Panc1 (cell line): ENCODE results near the gene TPI1. TPM values are rescaled to one million over a fixed set of nuclear protein-coding genes. Genes with fewer than 3 reads are reported as not detected.

Experiments
- ATAC-seq: fragments of 200-7000 bp; cut with Tn5 transposase; 2 replicates; pipeline ENCODE4 v1.9.1; 2020; ENCODE audit warnings: mild to moderate bottlenecking, moderate library complexity
- BruUV-seq: library from RNA; stranded (reverse); fragments of 400-500 nt; replicated peaks from 2 replicates; lab custom pipeline; 2021; lab: Mats Ljungman, UMichigan
- CTCF ChIA-PET: fragments of 300-600 bp; sonication (Branson Sonifier 250); formaldehyde crosslinking; loops from one replicate; lab custom pipeline; 2022; ENCODE audit warnings: antibody characterized with exemption; lab: Charles Lee
- POLR2A ChIA-PET: fragments of 300-600 bp; sonication (Branson Sonifier 250); formaldehyde crosslinking; loops from one replicate; lab custom pipeline; 2022; ENCODE audit warnings: antibody characterized with exemption; lab: Charles Lee
- DNase-seq: peaks from one replicate; pipeline ENCODE4 v3.0.0-alpha.2; 2010; ENCODE audit warnings: low read depth, low spot score
- H3K27ac ChIP-seq: 2 replicates; pipeline ENCODE4 v1.5.1; 2011; ENCODE audit warnings: mild to moderate bottlenecking, low read length, inconsistent platforms
- H3K27me3 ChIP-seq: fragments of 200-500 bp; sonication (Bioruptor generic); 2 replicates; pipeline ENCODE4 v1.6.0; 2014; ENCODE audit warnings: low read length, inconsistent platforms; ENCODE audit not compliant: control insufficient read depth, insufficient read depth
- H3K36me3 ChIP-seq: fragments of 200-500 bp; sonication (Bioruptor generic); 2 replicates; pipeline ENCODE4 v1.5.1; 2014; ENCODE audit warnings: inconsistent platforms, mild to moderate bottlenecking, low read length, moderate library complexity; ENCODE audit not compliant: control insufficient read depth, insufficient read depth
- H3K4me1 ChIP-seq: 2 replicates; pipeline ENCODE4 v1.5.1; 2011; ENCODE audit warnings: inconsistent platforms, mild to moderate bottlenecking, low read length, moderate library complexity; ENCODE audit not compliant: control insufficient read depth, insufficient read depth
- H3K4me3 ChIP-seq, 2 experiments: 2 replicates each; pipeline ENCODE4 v1.5.1; 2011 to 2012; ENCODE audit warnings: low read depth in 2 of 2, low read length in 2 of 2, mild to moderate bottlenecking in 2 of 2, inconsistent platforms in 1 of 2, moderate library complexity in 1 of 2
- H3K9me3 ChIP-seq: fragments of 200-500 bp; sonication (Bioruptor generic); 2 replicates; pipeline ENCODE4 v1.5.1; 2014; ENCODE audit warnings: low read depth, mild to moderate bottlenecking, inconsistent platforms, low read length, moderate library complexity; ENCODE audit not compliant: control insufficient read depth, insufficient read depth
- CTCF ChIP-seq: fragments of 450-650 bp; IDR thresholded peaks from 2 replicates; pipeline ENCODE4 v1.5.1; 2017; ENCODE audit warnings: mild to moderate bottlenecking
- REST ChIP-seq, 2 experiments: IDR thresholded peaks; 2 replicates each; pipeline ENCODE4 v1.6.1; 2011 to 2012; ENCODE audit warnings: low read depth in 2 of 2, control low read depth in 1 of 2, low read length in 1 of 2, mild to moderate bottlenecking in 1 of 2, moderate library complexity in 1 of 2; ENCODE audit not compliant: insufficient read depth in 1 of 2
- TCF7L2 ChIP-seq: IDR thresholded peaks from 2 replicates; pipeline ENCODE4 v1.6.1; 2011; ENCODE audit warnings: mild to moderate bottlenecking, low read depth, low read length, inconsistent platforms
- in situ Hi-C: cut with HindIII; loops from 2 replicates; pipeline ENCODE4 v1.10.0; 2016; ENCODE audit warnings: low sequenced_read_pairs, low pct_unique_long_range_greater_than_20kb
- intact Hi-C: fragments of 100-400 bp; cut with micrococcal nuclease; formaldehyde crosslinking; loops from one replicate; pipeline ENCODE4 v1.10.0; 2022; ENCODE audit not compliant: unreplicated experiment
- total RNA-seq: library from RNA; stranded (reverse); gene quantifications from one replicate; pipeline ENCODE4 v1.2.1, GENCODE V29; 2021; ENCODE audit not compliant: unreplicated experiment

TPI1 gene
- total RNA-seq, 1 experiment from 2014 or later, result 693 TPM

DNA sequence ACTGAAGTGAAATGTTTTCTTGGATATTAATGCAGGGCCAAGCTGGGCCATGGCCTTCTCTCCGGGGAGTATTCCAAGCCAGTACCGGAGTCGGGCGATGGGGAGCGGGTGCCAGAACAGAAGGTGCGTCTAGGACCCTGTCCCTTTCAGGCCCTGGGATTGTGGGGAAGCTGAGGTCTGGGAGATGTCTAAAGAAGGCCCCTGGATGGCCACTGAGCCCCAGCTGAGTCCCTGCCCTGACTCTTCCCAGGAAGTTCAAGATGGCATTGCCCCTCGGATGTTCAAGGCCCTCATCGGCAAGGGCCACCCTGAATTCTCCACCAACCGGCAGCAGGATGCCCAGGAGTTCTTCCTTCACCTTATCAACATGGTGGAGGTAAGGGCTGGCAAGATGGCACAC, 7.2 kb upstream of the TPI1 start:
- intact Hi-C loops, result no loop called here
- Histone ChIP-seq H3K27ac (no peak overlapping the region), H3K27me3 (no peaks in the 10 kb centered on the region), H3K9me3 (no peaks in the 10 kb centered on the region), H3K4me1 (no peaks in the 10 kb centered on the region), H3K36me3 (peaks cover 4% of the 10 kb centered on the region), H3K4me3 (no peak overlapping the region)
- BruUV-seq, result no TSS peak
- DNase-seq, result no peak
- TF ChIP-seq CTCF, result no peak
- no peak for ATAC-seq
- ChIA-PET CTCF (interaction anchor here (0.6 kb wide), 1 partner anchor 58 kb away, joined by 3 read pairs; no protein-coding TSS in a partner anchor), POLR2A (no interaction called here)
- in situ Hi-C loops, result no loop called here

- no TSS peak for BruUV-seq
- DNase-seq, result no peak
- in situ Hi-C loops, result no loop called here
- intact Hi-C loops, result no loop called here
- no peak for ATAC-seq
- H3K9me3 ChIP-seq, result no peaks in the 10 kb centered on the region
- H3K4me3 ChIP-seq, result no peak overlapping the region
- H3K4me1 ChIP-seq, result no peaks in the 10 kb centered on the region
- TF ChIP-seq REST (IDR thresholded peaks at IDR 0.05; ENCODE audit: insufficient read depth in 1 of 2, low read depth in 2 of 2, low read length in 1 of 2) (no peak), CTCF (no peak)
- CTCF ChIA-PET, result interaction anchor here (0.6 kb wide), 1 partner anchor 9 kb away, joined by 4 read pairs; no protein-coding TSS in a partner anchor
- H3K27ac ChIP-seq, result no peak overlapping the region
- no peaks in the 10 kb centered on the region for H3K27me3 ChIP-seq
- H3K36me3 ChIP-seq, result peaks cover 4% of the 10 kb centered on the region
- POLR2A ChIA-PET, result no interaction called here
Observed at GRCh38 chr12:6860942-6861341, 6.4 kb upstream of the TPI1 start.

GRCh38 chr12:6861391-6861790, 5.9 kb upstream of the TPI1 start:
- POLR2A ChIA-PET, result no interaction called here
- H3K36me3 ChIP-seq, result peaks cover 4% of the 10 kb centered on the region
- BruUV-seq, result no TSS peak

More at GRCh38 chr12:6861391-6861790, 5.9 kb upstream of the TPI1 start:
- CTCF ChIA-PET, result no interaction called here
- no peak overlapping the region for H3K4me3 ChIP-seq
- H3K27ac ChIP-seq, result no peak overlapping the region
- intact Hi-C loops, result no loop called here
- no peak for TF ChIP-seq TCF7L2
- no peaks in the 10 kb centered on the region for H3K27me3 ChIP-seq
- peaks cover under 1% of the 10 kb centered on the region for H3K4me1 ChIP-seq
- in situ Hi-C loops, result no loop called here
- DNase-seq (no peak), ATAC-seq (no peak)
- H3K9me3 ChIP-seq, result no peaks in the 10 kb centered on the region
